Body of pancreas (tissue), 4 donors: Measurements from ENCODE around the gene HMGN3. TPM values are rescaled to one million over a fixed set of nuclear protein-coding genes. Genes with fewer than 3 reads are reported as not detected.
A peak's percentile ranks its signal among the peaks of the same experiment; 100 is the strongest.

Experiments used
- ATAC-seq: fragments of 150-250 bp; one replicate; pipeline ENCODE4 v1.9.1; 2016
- DNase-seq, 4 donors: peaks; one replicate each; pipeline ENCODE4 v3.0.0-alpha.2; 2019
- H3K27ac ChIP-seq, 4 donors: fragments of 200-600 bp; sonication (generic); 1 replicate in 3 of 4; 2 replicates in 1 of 4; pipeline versions ENCODE4 v1.5.1 to v1.6.1; 2016 to 2019; ENCODE audit warnings: mild to moderate bottlenecking in 1 of 4, mixed read lengths in 1 of 4, moderate library complexity in 1 of 4
- H3K27me3 ChIP-seq, 2 donors: fragments of 200-600 bp; sonication (generic); one replicate each; pipeline ENCODE4 v1.6.0; 2016; ENCODE audit warnings: mild to moderate bottlenecking in 1 of 2
- H3K36me3 ChIP-seq, 2 donors: fragments of 200-600 bp; sonication (generic); replicated peaks in 1 of 2; 2 replicates each; pipeline ENCODE4 v1.5.1; 2016; ENCODE audit warnings: low read depth in 2 of 2; ENCODE audit not compliant: insufficient read depth in 1 of 2
- H3K4me1 ChIP-seq: fragments of 200-600 bp; sonication (generic); one replicate; pipeline ENCODE4 v1.6.0; 2016
- H3K4me3 ChIP-seq, 2 donors: fragments of 200-600 bp; sonication (generic); 1 replicate in 1 of 2; 2 replicates in 1 of 2; pipeline ENCODE4 v1.5.1; 2016 to 2019
- H3K9me3 ChIP-seq, 3 donors: fragments of 200-600 bp; sonication (generic); 1 replicate in 2 of 3; 2 replicates in 1 of 3; pipeline ENCODE4 v1.5.1; 2016
- POLR2A ChIP-seq, 3 donors: fragments of 450-650 bp; IDR thresholded peaks; one replicate each; pipeline ENCODE4 v1.6.1; 2016; ENCODE audit warnings: antibody characterized with exemption in 3 of 3, mild to moderate bottlenecking in 2 of 3
- WGBS, 2 donors: methylation state at CpG; one replicate each; pipeline ENCODE4 v1.1.5; 2017; 5-methylcytosine and 5-hydroxymethylcytosine counted together
- intact Hi-C: fragments of 100-400 bp; cut with DNase I; formaldehyde crosslinking; loops from one replicate; pipeline ENCODE4 v1.15.1; 2023
- total RNA-seq, 2 donors: library from RNA; depleted of rRNA; stranded (reverse); fragments of >200 nt; gene quantifications; one replicate each; pipeline ENCODE4 v1.1.0, GENCODE V29; 2016
- TF ChIP-seq, protein P1 (sequence below), 7 experiments: fragments of 450-650 bp in 4 of 7; fragments of 200-600 bp in 3 of 7; sonication (generic) in 3 of 7; IDR thresholded peaks; one replicate each; pipeline ENCODE4 v1.5.1; 2016 to 2019; ENCODE audit warnings: antibody characterized with exemption in 7 of 7

HMGN3 gene
- total RNA-seq, 2 donors from 2014 or later, result 36.1 to 78.1 TPM

DNA sequence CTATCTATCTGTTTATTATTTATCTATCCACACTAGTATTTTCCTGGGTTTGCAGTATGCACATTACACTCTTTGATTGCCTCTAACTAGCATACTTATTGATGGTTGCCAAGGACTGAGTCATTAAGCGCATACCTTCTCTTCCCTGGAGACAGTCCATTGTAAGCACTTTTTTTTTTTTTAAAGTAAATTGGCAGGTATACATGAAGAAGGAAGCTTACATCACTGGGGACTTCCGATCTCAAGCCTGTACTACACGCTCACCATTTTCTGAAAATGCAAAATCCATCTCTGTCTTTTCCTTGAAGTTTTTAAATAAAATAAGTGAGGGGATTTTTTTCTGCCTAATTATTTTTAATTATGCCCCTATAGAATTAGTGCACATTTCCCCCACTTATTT is 63.5 kb downstream of the HMGN3 start:
- 38 to 48% methylated on average over 3 of the region's 3 CpGs for WGBS, 2 donors
- ATAC-seq, result peak; percentile 45
- Histone ChIP-seq H3K27me3 (no peaks in the 10 kb centered on the region), H3K36me3 (no peaks in the 10 kb centered on the region), H3K9me3 (no peaks in the 10 kb centered on the region), H3K4me3 (no peak overlapping the region), H3K27ac (no peak overlapping the region), H3K4me1 (no peaks in the 10 kb centered on the region)
- DNase-seq, result no peak
- intact Hi-C loops, result no loop called here
- TF ChIP-seq POLR2A (IDR thresholded peaks at IDR 0.05), result no peak
- TF ChIP-seq, protein P1, sequence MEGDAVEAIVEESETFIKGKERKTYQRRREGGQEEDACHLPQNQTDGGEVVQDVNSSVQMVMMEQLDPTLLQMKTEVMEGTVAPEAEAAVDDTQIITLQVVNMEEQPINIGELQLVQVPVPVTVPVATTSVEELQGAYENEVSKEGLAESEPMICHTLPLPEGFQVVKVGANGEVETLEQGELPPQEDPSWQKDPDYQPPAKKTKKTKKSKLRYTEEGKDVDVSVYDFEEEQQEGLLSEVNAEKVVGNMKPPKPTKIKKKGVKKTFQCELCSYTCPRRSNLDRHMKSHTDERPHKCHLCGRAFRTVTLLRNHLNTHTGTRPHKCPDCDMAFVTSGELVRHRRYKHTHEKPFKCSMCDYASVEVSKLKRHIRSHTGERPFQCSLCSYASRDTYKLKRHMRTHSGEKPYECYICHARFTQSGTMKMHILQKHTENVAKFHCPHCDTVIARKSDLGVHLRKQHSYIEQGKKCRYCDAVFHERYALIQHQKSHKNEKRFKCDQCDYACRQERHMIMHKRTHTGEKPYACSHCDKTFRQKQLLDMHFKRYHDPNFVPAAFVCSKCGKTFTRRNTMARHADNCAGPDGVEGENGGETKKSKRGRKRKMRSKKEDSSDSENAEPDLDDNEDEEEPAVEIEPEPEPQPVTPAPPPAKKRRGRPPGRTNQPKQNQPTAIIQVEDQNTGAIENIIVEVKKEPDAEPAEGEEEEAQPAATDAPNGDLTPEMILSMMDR (IDR thresholded peaks at IDR 0.05), result no peak

DNA sequence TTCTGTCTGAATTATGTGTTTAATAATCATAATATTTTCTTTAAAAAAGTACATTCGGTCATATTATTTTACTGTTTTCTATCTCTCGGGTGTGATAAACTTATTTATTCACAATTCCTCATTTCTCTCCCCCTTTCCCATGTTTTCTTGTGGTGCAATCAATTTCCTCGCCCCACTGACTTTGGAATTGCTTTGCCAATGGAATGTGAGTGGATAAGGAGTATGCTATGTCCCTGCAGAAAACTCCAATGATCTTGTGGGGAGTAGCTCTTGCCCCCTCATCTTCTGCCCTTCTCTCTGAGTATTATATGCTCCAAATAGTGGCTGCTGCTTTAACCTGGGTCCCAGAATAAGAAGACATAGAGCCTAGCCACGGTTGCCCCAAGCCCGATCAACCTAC is 64.1 kb downstream of the HMGN3 start:
- no peak for ATAC-seq

DNA sequence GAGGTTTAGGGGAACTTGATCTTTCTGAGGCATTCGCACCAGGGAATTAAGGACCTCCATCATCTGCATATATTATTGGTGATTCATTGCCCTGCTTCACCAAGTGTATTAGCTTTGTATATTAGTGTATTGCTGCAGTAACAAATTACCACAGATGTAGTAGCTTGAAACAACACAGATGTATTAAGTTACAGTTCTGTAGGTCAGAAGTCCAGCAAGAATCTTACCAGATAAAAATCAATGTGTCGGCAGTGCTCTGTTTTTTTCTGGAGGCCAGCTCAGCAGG is 65.8 kb downstream of the HMGN3 start:
- H3K27ac ChIP-seq, result no peak overlapping the region
- no peak overlapping the region for H3K4me3 ChIP-seq
- WGBS, 2 donors, result 66 to 73% methylated on average over 2 of the region's 2 CpGs

More for the DNA sequence above, 64.1 kb downstream of the HMGN3 start:
- Histone ChIP-seq H3K27me3 (no peaks in the 10 kb centered on the region), H3K27ac (no peak overlapping the region), H3K4me1 (no peaks in the 10 kb centered on the region), H3K36me3 (no peaks in the 10 kb centered on the region), H3K4me3 (no peak overlapping the region), H3K9me3 (no peaks in the 10 kb centered on the region)
- DNase-seq, result no peak
- 50 to 62% methylated on average over 5 of the region's 5 CpGs for WGBS, 2 donors
- TF ChIP-seq, protein P1 (IDR thresholded peaks at IDR 0.05), result no peak
- TF ChIP-seq POLR2A (IDR thresholded peaks at IDR 0.05), result no peak
- intact Hi-C loops, result no loop called here

DNA sequence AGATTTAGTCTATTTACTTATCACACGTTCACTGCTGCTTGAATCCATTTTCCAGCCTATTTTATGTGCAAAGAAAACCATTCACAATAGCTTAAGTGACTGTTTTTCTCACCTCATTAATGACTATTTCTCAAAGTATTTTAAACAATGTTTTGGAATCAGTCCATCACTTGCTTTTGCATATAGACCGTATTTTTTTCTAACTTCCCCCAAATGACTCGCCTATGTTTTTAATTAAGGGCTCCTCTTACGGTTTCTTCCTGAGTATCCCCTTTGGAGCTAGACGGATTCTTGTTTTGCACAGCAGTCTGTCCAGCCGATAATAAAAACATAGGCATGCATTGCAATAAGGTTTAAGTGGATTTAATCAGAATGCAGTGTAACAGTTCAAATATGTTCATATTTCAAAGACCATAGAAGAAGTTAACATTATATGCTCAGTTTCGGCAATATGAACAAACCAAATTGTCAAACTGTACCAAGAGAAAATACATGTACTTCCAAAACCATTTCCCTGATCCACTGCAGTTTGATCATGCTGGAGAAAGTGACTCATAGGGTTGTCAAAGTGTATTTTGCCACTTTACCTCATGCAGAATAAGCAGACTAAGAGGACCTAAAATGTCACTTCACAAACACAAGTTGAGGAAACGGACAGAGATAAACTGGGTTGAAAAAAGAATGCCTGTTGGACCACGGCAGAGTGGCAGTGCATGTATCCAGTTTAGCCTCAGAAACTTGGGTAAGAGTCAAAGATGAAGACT is 66.4 kb downstream of the HMGN3 start:
- Histone ChIP-seq H3K27me3 (no peaks in the 10 kb centered on the region), H3K4me1 (no peaks in the 10 kb centered on the region), H3K4me3 (no peak overlapping the region), H3K9me3 (no peaks in the 10 kb centered on the region), H3K36me3 (no peaks in the 10 kb centered on the region), H3K27ac (no peak overlapping the region)
- WGBS, 2 donors, result 60 to 62% methylated on average over 9 of the region's 9 CpGs
- ATAC-seq, result no peak
- no peak for DNase-seq
- intact Hi-C loops, result no loop called here
- TF ChIP-seq POLR2A (IDR thresholded peaks at IDR 0.05), result no peak
- TF ChIP-seq, protein P1 (IDR thresholded peaks at IDR 0.05), result no peak

More for the DNA sequence above, 65.8 kb downstream of the HMGN3 start:
- no peak for ATAC-seq
- DNase-seq, result no peak
- Histone ChIP-seq H3K9me3 (no peaks in the 10 kb centered on the region), H3K27me3 (no peaks in the 10 kb centered on the region), H3K36me3 (no peaks in the 10 kb centered on the region), H3K4me1 (no peaks in the 10 kb centered on the region)
- intact Hi-C loops, result no loop called here
- no peak for TF ChIP-seq POLR2A (IDR thresholded peaks at IDR 0.05)
- TF ChIP-seq, protein P1 (IDR thresholded peaks at IDR 0.05), result no peak

DNA sequence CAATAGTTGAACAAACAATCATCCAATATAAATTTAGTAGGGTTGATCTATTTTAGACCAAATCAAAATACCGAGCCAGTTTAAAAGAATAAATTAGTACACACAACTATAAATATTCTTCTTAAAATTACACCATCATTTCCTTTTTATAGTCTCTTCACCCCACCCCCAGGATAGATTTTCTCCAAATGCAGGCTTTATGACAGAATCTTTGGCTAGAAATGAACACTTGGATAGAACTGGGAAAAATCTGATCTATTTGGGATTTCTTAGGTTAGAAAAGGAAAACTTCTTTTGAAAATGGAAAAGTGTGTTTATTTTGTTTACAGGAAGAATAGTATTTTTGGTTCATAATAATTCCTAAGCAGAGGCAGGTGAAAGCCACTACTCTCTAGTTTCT is 74.6 kb downstream of the HMGN3 start:
- ATAC-seq, result no peak
- no peak overlapping the region for H3K27ac ChIP-seq
- intact Hi-C loops, result no loop called here
- TF ChIP-seq, protein P1 (IDR thresholded peaks at IDR 0.05), result no peak
- no peak for TF ChIP-seq POLR2A (IDR thresholded peaks at IDR 0.05)
- no peaks in the 10 kb centered on the region for H3K36me3 ChIP-seq
- WGBS, 2 donors, result 62 to 85% methylated on average over 1 of the region's 1 CpG
- H3K9me3 ChIP-seq, result no peaks in the 10 kb centered on the region
- H3K4me1 ChIP-seq, result peaks cover 5% of the 10 kb centered on the region
- no peak overlapping the region for H3K4me3 ChIP-seq
- DNase-seq, result no peak
- H3K27me3 ChIP-seq, result no peaks in the 10 kb centered on the region
